ENCODE data around the gene ADGRV1.

DNA sequence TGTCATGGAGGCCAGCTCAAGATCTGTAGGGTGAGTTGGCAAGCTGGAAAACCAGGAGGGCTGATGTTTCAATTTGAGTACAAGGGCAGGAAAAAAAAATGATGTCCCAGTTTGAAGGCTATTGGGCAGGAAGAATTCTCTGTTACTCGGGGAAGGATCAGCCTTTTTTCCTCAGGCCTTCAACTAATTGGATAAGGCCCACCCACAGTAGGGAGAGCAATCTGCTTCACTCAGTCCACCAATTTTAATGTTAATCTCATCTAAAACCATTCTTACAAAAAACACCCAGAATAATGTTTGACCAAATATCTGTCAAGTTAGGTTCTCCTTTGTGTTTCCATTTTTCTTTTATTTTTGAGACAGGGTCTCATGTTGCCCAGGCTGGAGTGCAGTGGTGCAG lies 442.1 kb downstream of the ADGRV1 start:
- TF ChIP-seq, protein P1, sequence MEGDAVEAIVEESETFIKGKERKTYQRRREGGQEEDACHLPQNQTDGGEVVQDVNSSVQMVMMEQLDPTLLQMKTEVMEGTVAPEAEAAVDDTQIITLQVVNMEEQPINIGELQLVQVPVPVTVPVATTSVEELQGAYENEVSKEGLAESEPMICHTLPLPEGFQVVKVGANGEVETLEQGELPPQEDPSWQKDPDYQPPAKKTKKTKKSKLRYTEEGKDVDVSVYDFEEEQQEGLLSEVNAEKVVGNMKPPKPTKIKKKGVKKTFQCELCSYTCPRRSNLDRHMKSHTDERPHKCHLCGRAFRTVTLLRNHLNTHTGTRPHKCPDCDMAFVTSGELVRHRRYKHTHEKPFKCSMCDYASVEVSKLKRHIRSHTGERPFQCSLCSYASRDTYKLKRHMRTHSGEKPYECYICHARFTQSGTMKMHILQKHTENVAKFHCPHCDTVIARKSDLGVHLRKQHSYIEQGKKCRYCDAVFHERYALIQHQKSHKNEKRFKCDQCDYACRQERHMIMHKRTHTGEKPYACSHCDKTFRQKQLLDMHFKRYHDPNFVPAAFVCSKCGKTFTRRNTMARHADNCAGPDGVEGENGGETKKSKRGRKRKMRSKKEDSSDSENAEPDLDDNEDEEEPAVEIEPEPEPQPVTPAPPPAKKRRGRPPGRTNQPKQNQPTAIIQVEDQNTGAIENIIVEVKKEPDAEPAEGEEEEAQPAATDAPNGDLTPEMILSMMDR (IDR thresholded peaks at IDR 0.05), result no peak
- TF ChIP-seq ZFX (IDR thresholded peaks at IDR 0.05; ENCODE audit: borderline replicate concordance), result no peak

Measured in 22Rv1 (cell line).